Activated CD4-positive, CD25-positive, alpha-beta regulatory T cell (primary cell): ENCODE data around the gene TBC1D28.
"Not testable (repeated sequence)": the region's sequence is repeated elsewhere in the genome, so short reads cannot be mapped to it uniquely, and the experiment has no call there.

Experiments used
- DNase-seq, 4 experiments: peaks; one replicate each; lab custom pipeline; 2025; lab: John Stamatoyannopoulos, UW

Gene TBC1D28

DNA sequence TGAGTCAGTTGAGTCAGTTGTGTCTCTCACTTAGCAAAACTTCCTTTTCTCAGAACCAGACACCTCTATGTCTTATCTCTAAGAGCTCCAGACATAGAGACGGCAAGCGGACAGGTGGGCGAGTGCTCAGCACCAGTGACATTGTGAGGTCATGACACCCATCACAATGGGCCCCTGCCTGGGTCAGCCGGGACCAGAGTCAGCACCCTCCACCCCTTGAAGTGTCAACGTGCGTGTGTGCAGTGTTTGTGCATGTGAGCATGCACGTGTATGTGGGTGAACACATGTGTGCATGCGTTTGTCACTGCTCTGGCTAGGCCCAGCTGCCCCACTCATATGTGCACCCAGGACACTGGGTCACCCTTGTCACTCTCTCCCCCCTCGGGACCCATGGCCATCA lies at the start of gene TBC1D28:
Gene TBC1D28, minus strand, starts transcription at position 101 of the 400 bp plus-strand sequence. CDS start 3,039 bp downstream, outside the sequence.
- DNase-seq: not testable (repeated sequence)

DNA sequence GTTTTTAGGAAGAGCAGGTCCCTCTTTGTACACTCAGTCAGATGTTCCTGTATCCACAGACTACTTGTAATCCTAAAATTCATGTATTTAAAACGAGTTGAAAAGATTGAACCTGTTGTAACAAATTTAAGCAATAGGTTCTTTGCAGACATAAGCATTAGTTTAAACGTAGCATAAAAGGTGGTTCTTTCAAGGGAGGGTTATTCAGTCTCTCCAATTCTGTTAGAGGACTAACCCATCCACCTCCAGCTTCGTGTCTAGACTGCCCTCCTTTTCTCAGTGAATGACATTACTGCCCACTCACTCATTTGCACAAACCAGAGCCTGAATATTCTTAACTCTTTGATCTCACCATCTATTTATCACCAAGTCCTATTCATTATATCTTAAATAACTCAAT lies 38.5 kb upstream of the TBC1D28 start:
- DNase-seq: not testable (repeated sequence)

GRCh38 chr17:18681767-18682571 lies 37.8 kb upstream of the TBC1D28 start, which contains the start of gene FOXO3B:
FOXO3B (minus strand) TSS chr17:18682314; CDS start chr17:18681651, 663 bp downstream.
- peak in 2 of 4 experiments; percentile 17 for DNase-seq

GRCh38 chr17:18677381-18677780 lies 33.2 kb upstream of the TBC1D28 start:
- not testable (repeated sequence) for DNase-seq

DNA sequence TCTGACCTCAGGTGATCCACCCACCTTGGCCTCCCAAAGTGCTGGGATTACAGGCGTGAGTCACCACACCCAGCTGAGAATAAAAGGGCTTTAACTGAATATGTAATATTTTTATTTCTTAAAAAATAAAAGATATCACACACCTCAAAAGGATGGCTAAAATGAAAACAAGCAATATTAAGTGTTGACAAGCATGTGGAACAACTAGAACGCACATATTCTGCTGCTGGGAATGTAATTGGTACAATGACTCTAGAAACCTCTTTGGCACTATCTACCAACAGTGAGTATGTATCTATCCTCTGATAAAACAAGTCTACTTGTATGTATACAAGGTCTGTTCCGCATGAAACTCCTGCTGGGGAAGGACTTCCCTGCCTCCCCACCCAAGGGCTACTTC lies 32.7 kb upstream of the TBC1D28 start:
- DNase-seq: not testable (repeated sequence)

- not testable (repeated sequence) for DNase-seq
Observed at GRCh38 chr17:18672395-18673227, 28.4 kb upstream of the TBC1D28 start.

GRCh38 chr17:18668625-18669024 lies 24.4 kb upstream of the TBC1D28 start:
- not testable (repeated sequence) for DNase-seq

DNA sequence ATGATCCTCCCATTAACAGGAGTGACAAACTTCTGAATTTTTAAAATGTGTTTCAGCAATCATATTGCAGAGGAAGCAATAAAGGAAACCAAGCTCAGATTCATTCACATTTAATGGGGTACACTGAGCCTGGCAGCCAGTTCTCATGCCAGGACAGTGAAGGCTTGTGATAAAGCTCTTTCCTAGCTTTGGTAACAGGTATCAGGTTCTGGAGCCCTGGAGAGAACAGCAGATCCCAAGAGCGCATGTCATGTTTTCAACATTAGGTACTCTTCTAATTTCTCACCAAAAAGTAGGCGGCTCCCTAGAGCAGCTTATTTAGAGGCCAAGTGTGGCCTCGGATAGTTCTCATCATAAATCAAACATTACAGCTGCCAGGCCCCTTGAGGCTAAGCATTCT lies 23.3 kb upstream of the TBC1D28 start:
- DNase-seq: not testable (repeated sequence)

DNA sequence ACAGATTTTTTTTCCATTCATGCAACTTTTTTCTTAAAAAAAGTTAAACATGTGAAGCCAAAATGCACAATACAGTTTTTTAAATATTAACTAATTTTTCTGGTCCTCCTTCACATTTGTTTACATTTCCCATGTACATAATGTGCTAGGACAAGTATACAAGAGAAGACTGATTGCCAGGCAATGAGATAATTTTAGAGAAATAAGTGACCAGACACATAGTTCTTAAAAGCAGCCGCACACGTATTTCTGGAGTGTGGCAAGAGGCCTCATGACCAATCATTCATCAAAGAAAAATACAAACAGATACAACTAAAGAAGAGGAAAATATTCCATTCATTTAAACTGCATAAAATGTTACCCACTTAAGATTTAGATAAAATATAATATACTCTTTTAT lies 22.1 kb upstream of the TBC1D28 start:
- not testable (repeated sequence) for DNase-seq

GRCh38 chr17:18661924-18662624 lies 17.9 kb upstream of the TBC1D28 start:
- DNase-seq: not testable (repeated sequence)

- DNase-seq: not testable (repeated sequence)
Observed at GRCh38 chr17:18650094-18650493, 5.9 kb upstream of the TBC1D28 start.

GRCh38 chr17:18643124-18643523 lies 1.1 kb downstream of the TBC1D28 start:
- not testable (repeated sequence) for DNase-seq

DNA sequence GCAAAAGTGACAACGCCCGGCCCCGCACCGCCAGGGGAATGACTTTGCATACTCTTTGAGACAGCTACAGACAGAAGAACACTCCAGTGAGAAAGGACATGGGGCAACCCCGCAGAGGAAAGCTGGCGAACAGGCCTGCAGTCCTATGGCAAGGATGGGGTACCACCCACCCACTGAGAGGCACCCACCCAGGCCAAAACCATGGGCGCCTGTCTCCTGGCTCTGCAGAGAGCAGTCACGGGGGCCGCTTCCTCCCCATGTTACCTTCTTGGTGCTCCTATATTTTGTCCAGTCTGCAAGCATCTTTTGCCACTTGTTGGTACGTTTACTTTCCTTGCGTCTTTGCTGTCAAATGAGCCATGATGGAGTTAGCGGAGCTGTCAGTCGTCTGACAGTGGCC lies 5.8 kb downstream of the TBC1D28 start:
- DNase-seq: not testable (repeated sequence)

- not testable (repeated sequence) for DNase-seq
Observed at GRCh38 chr17:18636237-18636636, 8.0 kb downstream of the TBC1D28 start.

GRCh38 chr17:18635773-18636172 lies 8.4 kb downstream of the TBC1D28 start:
- DNase-seq: not testable (repeated sequence)

DNA sequence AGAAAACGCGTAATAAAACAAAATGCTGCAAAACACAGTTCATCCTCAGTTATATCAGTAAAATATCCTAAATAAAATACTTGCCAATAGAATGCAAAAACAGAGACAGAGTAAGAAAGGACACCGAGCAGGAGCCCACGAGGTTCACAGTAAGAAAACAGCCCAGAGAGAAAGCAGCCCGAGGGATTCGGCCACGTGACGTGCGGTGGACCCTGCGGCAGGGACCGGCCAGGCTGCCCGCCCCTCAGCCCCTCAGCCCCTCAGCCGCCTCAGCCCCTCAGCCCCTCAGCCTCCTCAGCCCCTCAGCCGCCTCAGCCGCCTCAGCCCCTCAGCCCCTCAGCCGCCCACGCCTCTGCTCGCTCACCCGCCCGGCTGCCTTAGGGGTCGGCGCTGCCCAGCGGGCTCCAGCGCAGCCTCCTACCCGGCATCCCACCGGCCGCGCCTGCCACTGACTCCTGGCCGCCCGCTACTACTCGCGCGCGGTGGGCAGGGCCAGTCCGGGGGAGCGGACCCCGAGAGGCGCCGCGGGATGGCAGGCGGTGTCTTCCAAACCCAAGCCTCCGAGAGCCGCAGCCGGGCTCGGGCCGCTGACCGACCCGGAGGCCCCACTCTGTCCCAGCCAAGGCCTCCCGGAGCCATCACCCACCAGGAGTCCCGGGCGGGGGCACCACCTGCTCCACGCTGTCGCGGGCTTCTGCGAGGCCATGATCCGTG lies 9.5 kb downstream of the TBC1D28 start:
- not testable (repeated sequence) for DNase-seq

GRCh38 chr17:18626152-18626870 lies 17.9 kb downstream of the TBC1D28 start:
- DNase-seq: no peak

GRCh38 chr17:18625509-18626104 lies 18.6 kb downstream of the TBC1D28 start:
- peak; percentile 79 to 96 (median 87) for DNase-seq

DNA sequence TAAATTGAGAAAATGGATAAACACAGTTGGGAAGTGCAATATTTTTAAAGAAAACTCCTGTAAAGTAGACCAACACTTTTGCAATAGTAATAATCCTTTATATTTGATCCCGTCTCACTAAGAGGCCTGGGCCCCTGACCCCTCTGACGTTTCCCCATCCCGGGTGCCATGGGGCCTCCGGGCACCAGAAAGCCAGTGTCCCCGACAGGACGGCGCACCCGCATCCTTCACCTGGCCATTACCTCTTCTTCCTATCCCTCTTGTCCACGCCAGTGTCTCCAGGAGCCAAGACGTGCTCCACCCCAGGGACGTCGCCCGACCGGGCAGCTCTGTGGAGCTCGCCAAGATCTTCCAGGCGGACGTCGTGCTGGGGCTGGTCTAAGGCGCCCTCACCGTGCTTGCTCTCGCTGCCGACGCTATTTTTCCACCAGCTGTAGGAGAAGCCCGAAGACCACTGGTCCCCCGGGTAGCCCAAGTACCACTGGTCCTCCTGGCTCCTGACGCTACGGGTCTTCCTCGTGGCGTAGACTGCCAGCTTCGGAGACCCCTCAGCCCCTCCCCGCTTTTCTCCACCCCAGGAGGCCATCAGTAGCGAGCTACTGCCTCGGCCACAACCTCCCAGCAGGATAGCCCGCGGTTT lies 19.2 kb downstream of the TBC1D28 start:
- not testable (repeated sequence) for DNase-seq

- not testable (repeated sequence) for DNase-seq
Observed at GRCh38 chr17:18617613-18618012, 26.6 kb downstream of the TBC1D28 start.
